OCI-LY3 (cell line): ENCODE results near the gene S100A7.

Experiments
- CTCF ChIP-seq: fragments of 200-600, 300-600 bp; sonication (generic); IDR thresholded peaks from 2 replicates; pipeline ENCODE4 v1.5.1; 2014; ENCODE audit warnings: antibody characterized with exemption, low read length, low read depth
- EZH2phosphoT487 ChIP-seq: fragments of 200-600 bp; shearing (Covaris generic); IDR thresholded peaks from 2 replicates; pipeline ENCODE4 v1.6.1; 2018; ENCODE audit warnings: antibody characterized with exemption, mixed run types, low read depth

- no peak for TF ChIP-seq CTCF
- no peak for TF ChIP-seq EZH2phosphoT487
These were observed 21.9 kb downstream of the S100A7 start for GRCh38 chr1:153438599-153438998.
